ENCODE measurements around the gene CASQ2.

The CASQ2 gene

DNA sequence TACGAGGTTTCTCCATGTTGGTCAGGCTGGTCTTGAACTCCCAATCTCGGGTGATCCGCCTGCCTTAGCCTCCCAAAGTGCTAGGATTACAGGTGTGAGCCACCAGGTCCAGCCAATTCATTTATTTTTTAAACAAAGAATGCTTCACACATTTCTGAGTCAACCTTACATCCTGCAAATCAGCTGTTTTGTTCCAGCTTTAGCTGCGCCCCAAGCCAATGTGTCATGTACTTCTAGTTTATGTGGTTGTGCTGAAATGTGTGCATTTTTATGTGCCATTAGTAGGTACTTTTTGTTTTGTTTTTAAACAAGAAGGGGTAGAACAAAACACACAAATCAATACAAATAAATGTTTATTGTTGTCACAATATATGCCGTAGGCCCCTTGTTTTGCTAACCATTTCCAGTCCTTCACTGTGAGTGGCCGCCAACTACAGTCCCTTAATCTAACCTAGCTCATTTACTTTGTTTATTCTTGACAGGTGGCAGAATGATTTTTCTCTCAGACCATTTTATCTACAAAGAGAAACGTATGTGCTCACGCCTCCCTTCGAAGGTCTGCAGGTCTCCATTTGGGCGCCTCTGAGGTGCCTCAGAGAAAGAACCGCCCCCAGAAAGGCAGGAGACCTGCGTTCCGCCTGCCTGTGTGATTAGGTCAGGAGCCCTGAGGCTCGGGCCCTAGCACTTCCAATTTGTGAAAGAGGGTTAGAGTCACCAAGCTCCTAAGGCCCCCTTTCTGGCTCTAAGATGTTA, 2.8 kb upstream of the CASQ2 start:
- DNase-seq (ENCODE audit: low spot score) = no peak
- CTCF ChIA-PET = interaction anchor here (0.6 to 1.5 kb wide), 8 partner anchors 45 to 802 kb away, joined by 3 to 11 read pairs (median 3); no protein-coding TSS in a partner anchor
- POLR2A ChIA-PET (ENCODE audit: low non-redundant PET) = interaction anchor here (0.7 kb wide), 1 partner anchor 204 kb away, joined by 4 read pairs; no protein-coding TSS in a partner anchor
- no peak for TF ChIP-seq CTCF (conservative IDR thresholded peaks at IDR 0.05; ENCODE audit: low read depth)
- peak overlapping the region; percentile 81 for H3K27ac ChIP-seq

- TF ChIP-seq CTCF (conservative IDR thresholded peaks at IDR 0.05; ENCODE audit: low read depth) = no peak
- H3K27ac ChIP-seq = no peak overlapping the region
- CTCF ChIA-PET = no interaction called here
- POLR2A ChIA-PET (ENCODE audit: low non-redundant PET) = no interaction called here
- DNase-seq (ENCODE audit: low spot score) = no peak
Observed at GRCh38 chr1:115767403-115767802, 1.1 kb downstream of the CASQ2 start.

GRCh38 chr1:115765091-115765490, 3.4 kb downstream of the CASQ2 start:
- no peak for DNase-seq (ENCODE audit: low spot score)
- ChIA-PET CTCF (interaction anchor here (0.6 to 2.7 kb wide), 11 partner anchors 9 to 555 kb away, joined by 3 to 28 read pairs (median 5); no protein-coding TSS in a partner anchor), POLR2A (ENCODE audit: low non-redundant PET) (interaction anchor here (1.0 kb wide), 1 partner anchor 122 kb away, joined by 3 read pairs; no protein-coding TSS in a partner anchor)
- H3K27ac ChIP-seq = no peak overlapping the region
- TF ChIP-seq CTCF (conservative IDR thresholded peaks at IDR 0.05; ENCODE audit: low read depth) = no peak

DNA sequence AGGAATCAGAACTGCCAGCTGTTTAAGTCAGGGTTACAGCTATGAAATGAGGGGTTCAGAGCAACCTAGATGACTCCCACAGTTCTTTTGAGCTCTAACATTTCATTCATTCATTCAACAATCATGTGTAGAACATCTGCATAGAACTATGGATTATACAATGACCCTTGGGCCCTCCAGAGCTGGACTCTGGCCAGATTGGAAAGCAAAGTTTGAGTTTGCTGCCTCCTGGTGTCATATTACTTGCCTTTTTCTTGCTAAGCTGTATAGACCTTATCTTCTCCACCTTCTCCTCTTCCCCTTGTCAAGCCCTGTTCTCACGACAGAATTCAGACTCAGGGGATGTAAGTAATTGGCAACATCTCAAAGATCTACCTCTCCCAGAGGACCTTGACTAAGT, 4.0 kb downstream of the CASQ2 start:
- ChIA-PET POLR2A (ENCODE audit: low non-redundant PET) (interaction anchor here (1.0 kb wide), 1 partner anchor 122 kb away, joined by 3 read pairs; no protein-coding TSS in a partner anchor), CTCF (interaction anchor here (0.6 to 2.7 kb wide), 13 partner anchors 8 to 554 kb away, joined by 3 to 28 read pairs (median 4); no protein-coding TSS in a partner anchor)
- H3K27ac ChIP-seq = no peak overlapping the region
- peak; percentile 26 for DNase-seq (ENCODE audit: low spot score)
- no peak; the same call in 1 of the 2 replicates for TF ChIP-seq CTCF (conservative IDR thresholded peaks at IDR 0.05; ENCODE audit: low read depth)

DNA sequence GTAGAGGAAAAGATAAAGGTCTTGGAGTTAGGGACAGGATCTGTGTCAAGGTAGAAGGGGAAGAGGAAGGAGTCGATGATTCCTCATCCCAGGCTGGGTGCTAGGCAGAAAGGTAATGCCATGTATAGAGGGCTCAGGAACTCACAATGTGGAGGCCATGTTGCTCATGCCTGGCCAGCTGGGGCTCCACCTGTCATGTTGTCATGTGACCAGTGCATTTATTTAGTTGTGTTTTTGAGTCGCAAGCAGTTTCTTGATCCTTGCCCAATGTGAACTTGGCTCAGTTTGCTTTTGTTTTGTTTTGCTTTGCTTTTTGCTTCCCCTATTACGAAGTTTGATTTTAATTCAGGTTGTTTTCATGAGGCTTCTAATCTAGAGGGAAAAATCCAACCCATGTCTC, 5.7 kb downstream of the CASQ2 start:
- no peak for TF ChIP-seq CTCF (conservative IDR thresholded peaks at IDR 0.05; ENCODE audit: low read depth)
- ChIA-PET POLR2A (ENCODE audit: low non-redundant PET) (no interaction called here), CTCF (interaction anchor here (0.6 to 1.4 kb wide), 3 partner anchors 49 to 293 kb away, joined by 3 to 4 read pairs (median 3); no protein-coding TSS in a partner anchor)
- DNase-seq (ENCODE audit: low spot score) = no peak
- H3K27ac ChIP-seq = no peak overlapping the region

GRCh38 chr1:115761601-115762302, 6.8 kb downstream of the CASQ2 start:
- TF ChIP-seq CTCF (conservative IDR thresholded peaks at IDR 0.05; ENCODE audit: low read depth) = no peak
- ChIA-PET CTCF (interaction anchor here (1.4 kb wide), 1 partner anchor 153 kb away, joined by 4 read pairs; no protein-coding TSS in a partner anchor), POLR2A (ENCODE audit: low non-redundant PET) (no interaction called here)
- H3K27ac ChIP-seq = no peak overlapping the region
- peak; percentile 58 for DNase-seq (ENCODE audit: low spot score)
